ENCODE measurements around the gene CHI3L1. TPM values are rescaled to one million over a fixed set of nuclear protein-coding genes. Genes with fewer than 3 reads are reported as not detected.

CHI3L1 gene
- total RNA-seq, 1 experiment from 2014 or later, result not detected

DNA sequence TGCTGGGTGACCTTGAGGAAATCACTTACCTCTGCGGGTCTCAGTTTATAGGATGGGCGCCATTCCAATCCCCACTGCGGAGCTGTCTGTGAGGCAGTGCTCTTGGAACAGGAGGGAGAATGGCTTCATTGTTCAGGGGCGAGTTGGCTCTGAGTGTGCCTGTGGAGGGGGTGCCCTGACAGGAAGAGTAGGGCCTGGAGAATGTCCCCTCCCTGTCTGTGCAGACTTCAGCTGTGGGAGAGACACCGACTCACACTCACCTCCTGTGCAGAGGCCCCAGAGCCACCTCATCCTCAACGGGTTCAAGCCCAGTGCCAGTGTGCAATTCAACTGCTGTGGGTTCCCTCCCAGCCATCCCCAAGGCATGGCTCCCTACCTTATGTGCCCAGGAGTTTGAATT, 41.8 kb downstream of the CHI3L1 start (continued):
- TF ChIP-seq, protein P1, sequence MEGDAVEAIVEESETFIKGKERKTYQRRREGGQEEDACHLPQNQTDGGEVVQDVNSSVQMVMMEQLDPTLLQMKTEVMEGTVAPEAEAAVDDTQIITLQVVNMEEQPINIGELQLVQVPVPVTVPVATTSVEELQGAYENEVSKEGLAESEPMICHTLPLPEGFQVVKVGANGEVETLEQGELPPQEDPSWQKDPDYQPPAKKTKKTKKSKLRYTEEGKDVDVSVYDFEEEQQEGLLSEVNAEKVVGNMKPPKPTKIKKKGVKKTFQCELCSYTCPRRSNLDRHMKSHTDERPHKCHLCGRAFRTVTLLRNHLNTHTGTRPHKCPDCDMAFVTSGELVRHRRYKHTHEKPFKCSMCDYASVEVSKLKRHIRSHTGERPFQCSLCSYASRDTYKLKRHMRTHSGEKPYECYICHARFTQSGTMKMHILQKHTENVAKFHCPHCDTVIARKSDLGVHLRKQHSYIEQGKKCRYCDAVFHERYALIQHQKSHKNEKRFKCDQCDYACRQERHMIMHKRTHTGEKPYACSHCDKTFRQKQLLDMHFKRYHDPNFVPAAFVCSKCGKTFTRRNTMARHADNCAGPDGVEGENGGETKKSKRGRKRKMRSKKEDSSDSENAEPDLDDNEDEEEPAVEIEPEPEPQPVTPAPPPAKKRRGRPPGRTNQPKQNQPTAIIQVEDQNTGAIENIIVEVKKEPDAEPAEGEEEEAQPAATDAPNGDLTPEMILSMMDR (IDR thresholded peaks at IDR 0.05 in 2 of 3, conservative IDR thresholded peaks at IDR 0.05 in 1 of 3; ENCODE audit: borderline replicate concordance in 1 of 3, insufficient read depth in 1 of 3, low read depth in 2 of 3, low read length in 2 of 3), result no peak
- TF ChIP-seq POLR2AphosphoS5 (IDR thresholded peaks at IDR 0.05; ENCODE audit: low read depth, low read length), result no peak
- TF ChIP-seq, protein P2, sequence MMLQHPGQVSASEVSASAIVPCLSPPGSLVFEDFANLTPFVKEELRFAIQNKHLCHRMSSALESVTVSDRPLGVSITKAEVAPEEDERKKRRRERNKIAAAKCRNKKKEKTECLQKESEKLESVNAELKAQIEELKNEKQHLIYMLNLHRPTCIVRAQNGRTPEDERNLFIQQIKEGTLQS (IDR thresholded peaks at IDR 0.05), result no peak

DNA sequence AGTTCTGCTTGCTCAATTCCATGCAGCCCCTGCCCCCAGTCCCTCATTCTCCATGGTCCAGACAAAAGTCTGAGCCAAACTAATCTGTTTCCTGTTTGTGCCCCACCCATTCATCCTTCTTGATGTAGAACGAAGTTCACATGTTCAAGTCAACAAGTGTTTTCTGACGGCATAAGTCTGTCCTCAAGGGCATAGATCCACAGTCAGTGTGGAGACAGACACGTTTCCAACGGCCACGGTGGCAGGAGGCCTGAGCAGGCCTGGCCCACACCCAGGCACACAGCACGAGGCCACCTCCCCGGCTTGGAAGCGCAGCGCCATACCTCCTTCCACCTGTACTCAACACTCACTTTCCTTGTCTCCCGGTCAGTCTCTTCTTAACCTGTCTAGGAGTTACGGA, 42.9 kb downstream of the CHI3L1 start:
- no TSS peak for BruUV-seq (replicated peaks)
- H3K9ac ChIP-seq (ENCODE audit: low read length), result no peak overlapping the region
- H3K79me2 ChIP-seq (ENCODE audit: insufficient read depth, low read length), result no peaks in the 10 kb centered on the region
- ChIA-PET CTCF (no interaction called here), RAD21 (ENCODE audit: low non-redundant PET in 1 of 2, low total read pairs in 2 of 2, uncharacterized antibody in 2 of 2, unreplicated experiment in 2 of 2) (no interaction called here), POLR2A (no interaction called here)
- H3K27me3 ChIP-seq (ENCODE audit: insufficient read depth, low read length), result no peaks in the 10 kb centered on the region
- no peaks in the 10 kb centered on the region for H3K9me3 ChIP-seq (ENCODE audit: control insufficient read depth in 1 of 2, insufficient read depth in 1 of 2, low read depth in 1 of 2, low read length in 2 of 2)
- H3K4me2 ChIP-seq (ENCODE audit: low read length), result no peak overlapping the region
- DNase-seq (ENCODE audit: low read depth, low spot score), result no peak
- no peak overlapping the region for H3K4me3 ChIP-seq (replicated peaks in 1 of 2; ENCODE audit: low read depth in 1 of 2, low read length in 2 of 2)
- no peak overlapping the region for H3K27ac ChIP-seq (ENCODE audit: low read depth, low read length)
- H3K4me1 ChIP-seq (ENCODE audit: control insufficient read depth in 1 of 2, insufficient read depth in 2 of 2, low read length in 2 of 2), result peaks cover 0 to 7% of the 10 kb centered on the region in 2 experiments; a peak in 2 of 4 replicates
- H2AFZ ChIP-seq (ENCODE audit: low read depth, low read length, poor library complexity, severe bottlenecking), result no peak overlapping the region
- no peaks in the 10 kb centered on the region for H3K9me2 ChIP-seq (ENCODE audit: insufficient read depth)
- H4K20me1 ChIP-seq (ENCODE audit: insufficient read depth), result no peaks in the 10 kb centered on the region
- ATAC-seq, result no peak
- TF ChIP-seq, protein P3, sequence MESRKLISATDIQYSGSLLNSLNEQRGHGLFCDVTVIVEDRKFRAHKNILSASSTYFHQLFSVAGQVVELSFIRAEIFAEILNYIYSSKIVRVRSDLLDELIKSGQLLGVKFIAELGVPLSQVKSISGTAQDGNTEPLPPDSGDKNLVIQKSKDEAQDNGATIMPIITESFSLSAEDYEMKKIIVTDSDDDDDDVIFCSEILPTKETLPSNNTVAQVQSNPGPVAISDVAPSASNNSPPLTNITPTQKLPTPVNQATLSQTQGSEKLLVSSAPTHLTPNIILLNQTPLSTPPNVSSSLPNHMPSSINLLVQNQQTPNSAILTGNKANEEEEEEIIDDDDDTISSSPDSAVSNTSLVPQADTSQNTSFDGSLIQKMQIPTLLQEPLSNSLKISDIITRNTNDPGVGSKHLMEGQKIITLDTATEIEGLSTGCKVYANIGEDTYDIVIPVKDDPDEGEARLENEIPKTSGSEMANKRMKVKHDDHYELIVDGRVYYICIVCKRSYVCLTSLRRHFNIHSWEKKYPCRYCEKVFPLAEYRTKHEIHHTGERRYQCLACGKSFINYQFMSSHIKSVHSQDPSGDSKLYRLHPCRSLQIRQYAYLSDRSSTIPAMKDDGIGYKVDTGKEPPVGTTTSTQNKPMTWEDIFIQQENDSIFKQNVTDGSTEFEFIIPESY (IDR thresholded peaks at IDR 0.05; ENCODE audit: extremely low read depth, insufficient replicate concordance, low read length), result no peak
- TF ChIP-seq, protein P4, sequence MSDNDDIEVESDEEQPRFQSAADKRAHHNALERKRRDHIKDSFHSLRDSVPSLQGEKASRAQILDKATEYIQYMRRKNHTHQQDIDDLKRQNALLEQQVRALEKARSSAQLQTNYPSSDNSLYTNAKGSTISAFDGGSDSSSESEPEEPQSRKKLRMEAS (IDR thresholded peaks at IDR 0.05), result no peak
- no peak for TF ChIP-seq CBX3 (IDR thresholded peaks at IDR 0.05; ENCODE audit: low read depth)
- intact Hi-C loops (cut with micrococcal nuclease), result no loop called here
- H3K36me3 ChIP-seq (ENCODE audit: control insufficient read depth in 1 of 2, insufficient read depth in 2 of 2, low read length in 2 of 2), result no peaks in the 10 kb centered on the region
